ENCODE results near the gene RNF38. TPM values are rescaled to one million over a fixed set of nuclear protein-coding genes. Genes with fewer than 3 reads are reported as not detected.

RNF38 gene
- total and polyA plus RNA-seq, 2 donors (not counting 3 experiments of a cell fraction or from before 2014, with no cell fraction given): 36.7 to 47.2 TPM

DNA sequence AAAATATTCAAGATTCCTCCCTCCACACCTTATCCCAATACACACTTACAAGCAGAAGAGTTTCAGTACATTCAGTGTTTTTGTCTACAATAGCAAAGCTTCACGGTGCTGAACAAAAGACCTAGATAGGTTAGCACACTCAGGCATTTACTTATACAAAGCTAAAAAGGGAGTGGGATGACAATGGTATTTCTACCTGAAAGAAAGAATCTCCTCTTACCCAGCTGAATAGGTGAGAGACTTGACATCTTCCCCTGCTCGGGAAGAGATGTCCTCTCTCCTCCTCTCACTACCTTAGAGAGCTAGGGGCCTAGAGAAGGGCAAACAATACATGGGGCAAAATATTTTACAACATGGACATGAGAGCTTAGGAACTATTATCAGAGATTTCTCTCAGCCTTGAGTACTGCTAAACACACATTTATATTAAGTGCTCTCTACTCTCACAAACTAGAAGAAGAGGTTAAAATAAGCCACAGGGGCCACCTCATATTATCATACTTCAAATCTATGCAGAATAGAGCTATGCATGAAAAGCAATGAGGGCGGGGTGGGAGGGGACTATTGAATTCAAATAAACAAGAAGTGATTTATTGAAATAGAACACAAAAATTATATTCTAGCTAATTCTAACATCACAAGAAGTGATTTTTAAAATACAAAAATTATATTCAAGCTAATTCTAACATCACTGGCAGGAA lies 38.6 kb upstream of the RNF38 start:
- Histone ChIP-seq H3K4me3 (replicated peaks in 1 of 3; ENCODE audit: insufficient read depth in 1 of 3, low read depth in 1 of 3, low read length in 3 of 3) (no peak overlapping the region), H3K36me3 (ENCODE audit: control insufficient read depth in 2 of 2, extremely low read depth in 1 of 2, insufficient read depth in 2 of 2, low read length in 2 of 2) (no peaks in the 10 kb centered on the region), H3K9me3 (replicated peaks; ENCODE audit: control insufficient read depth, insufficient read depth, low read length) (no peaks in the 10 kb centered on the region), H3K4me2 (ENCODE audit: insufficient read depth, low read length) (no peak overlapping the region), H3K9ac (replicated peaks; ENCODE audit: extremely low read depth, insufficient read depth, low read length) (no peak overlapping the region), H3K9me1 (replicated peaks; ENCODE audit: control insufficient read depth, extremely low read depth, insufficient read depth, low read length) (no peaks in the 10 kb centered on the region), H3K27ac (ENCODE audit: insufficient read depth, low read depth, low read length) (no peak overlapping the region), H2AFZ (ENCODE audit: low read depth, low read length) (no peak overlapping the region), H3K79me2 (ENCODE audit: control insufficient read depth, insufficient read depth, low read length) (peaks cover 30% of the 10 kb centered on the region), H3K4me1 (ENCODE audit: control insufficient read depth, extremely low read depth, insufficient read depth, low read length) (peaks cover 4% of the 10 kb centered on the region), H3K27me3 (ENCODE audit: control insufficient read depth in 2 of 2, insufficient read depth in 2 of 2, low read length in 2 of 2) (no peaks in the 10 kb centered on the region), H4K20me1 (replicated peaks; ENCODE audit: control insufficient read depth, extremely low read depth, insufficient read depth, low read length) (peaks cover 6% of the 10 kb centered on the region)
- intact Hi-C loops (cut with micrococcal nuclease) (no loop called here), dilution Hi-C loops (cut with MboI; ENCODE audit: extremely low pct_ligation_motif_present, low sequenced_read_pairs) (no loop called here)
- ChIA-PET CTCF (interaction anchor here (0.6 to 4.6 kb wide), 7 partner anchors 9 to 290 kb away, joined by 3 to 30 read pairs (median 4); no protein-coding TSS in a partner anchor), POLR2A (interaction anchor here (0.6 kb wide), 1 partner anchor 109 kb away, joined by 3 read pairs; no protein-coding TSS in a partner anchor)
- no TSS peak for BruUV-seq (replicated peaks)
- no peak for TF ChIP-seq EZH2 (IDR thresholded peaks at IDR 0.05; ENCODE audit: borderline replicate concordance, low read depth, low read length, severe bottlenecking)
- TF ChIP-seq MYC (IDR thresholded peaks at IDR 0.05; ENCODE audit: low read depth, low read length): no peak
- no peak for TF ChIP-seq POLR2AphosphoS5 (IDR thresholded peaks at IDR 0.05; ENCODE audit: insufficient read depth, low read depth, low read length)
- TF ChIP-seq GATA2 (IDR thresholded peaks at IDR 0.05; ENCODE audit: insufficient read depth, insufficient read length, low read depth, low read length): no peak
- TF ChIP-seq, protein P1, sequence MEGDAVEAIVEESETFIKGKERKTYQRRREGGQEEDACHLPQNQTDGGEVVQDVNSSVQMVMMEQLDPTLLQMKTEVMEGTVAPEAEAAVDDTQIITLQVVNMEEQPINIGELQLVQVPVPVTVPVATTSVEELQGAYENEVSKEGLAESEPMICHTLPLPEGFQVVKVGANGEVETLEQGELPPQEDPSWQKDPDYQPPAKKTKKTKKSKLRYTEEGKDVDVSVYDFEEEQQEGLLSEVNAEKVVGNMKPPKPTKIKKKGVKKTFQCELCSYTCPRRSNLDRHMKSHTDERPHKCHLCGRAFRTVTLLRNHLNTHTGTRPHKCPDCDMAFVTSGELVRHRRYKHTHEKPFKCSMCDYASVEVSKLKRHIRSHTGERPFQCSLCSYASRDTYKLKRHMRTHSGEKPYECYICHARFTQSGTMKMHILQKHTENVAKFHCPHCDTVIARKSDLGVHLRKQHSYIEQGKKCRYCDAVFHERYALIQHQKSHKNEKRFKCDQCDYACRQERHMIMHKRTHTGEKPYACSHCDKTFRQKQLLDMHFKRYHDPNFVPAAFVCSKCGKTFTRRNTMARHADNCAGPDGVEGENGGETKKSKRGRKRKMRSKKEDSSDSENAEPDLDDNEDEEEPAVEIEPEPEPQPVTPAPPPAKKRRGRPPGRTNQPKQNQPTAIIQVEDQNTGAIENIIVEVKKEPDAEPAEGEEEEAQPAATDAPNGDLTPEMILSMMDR (IDR thresholded peaks at IDR 0.05; ENCODE audit: extremely low read depth in 1 of 2, insufficient read depth in 1 of 2, low read depth in 1 of 2, low read length in 2 of 2): no peak
- TF ChIP-seq, protein P2, sequence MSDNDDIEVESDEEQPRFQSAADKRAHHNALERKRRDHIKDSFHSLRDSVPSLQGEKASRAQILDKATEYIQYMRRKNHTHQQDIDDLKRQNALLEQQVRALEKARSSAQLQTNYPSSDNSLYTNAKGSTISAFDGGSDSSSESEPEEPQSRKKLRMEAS (IDR thresholded peaks at IDR 0.05; ENCODE audit: insufficient read depth, insufficient read length): no peak
- TF ChIP-seq POLR2A (IDR thresholded peaks at IDR 0.05; ENCODE audit: low read depth, low read length): no peak
- no peak for TF ChIP-seq FOS (IDR thresholded peaks at IDR 0.05; ENCODE audit: borderline replicate concordance, insufficient read depth, low read length)
- TF ChIP-seq JUN (IDR thresholded peaks at IDR 0.05; ENCODE audit: borderline replicate concordance, insufficient read depth, insufficient read length, low read depth): no peak
- FAIRE-seq (no peak), DNase-seq (ENCODE audit: low read depth, low spot score) (no peak)
